ENCODE results near the gene OBSCN.

The OBSCN gene

DNA sequence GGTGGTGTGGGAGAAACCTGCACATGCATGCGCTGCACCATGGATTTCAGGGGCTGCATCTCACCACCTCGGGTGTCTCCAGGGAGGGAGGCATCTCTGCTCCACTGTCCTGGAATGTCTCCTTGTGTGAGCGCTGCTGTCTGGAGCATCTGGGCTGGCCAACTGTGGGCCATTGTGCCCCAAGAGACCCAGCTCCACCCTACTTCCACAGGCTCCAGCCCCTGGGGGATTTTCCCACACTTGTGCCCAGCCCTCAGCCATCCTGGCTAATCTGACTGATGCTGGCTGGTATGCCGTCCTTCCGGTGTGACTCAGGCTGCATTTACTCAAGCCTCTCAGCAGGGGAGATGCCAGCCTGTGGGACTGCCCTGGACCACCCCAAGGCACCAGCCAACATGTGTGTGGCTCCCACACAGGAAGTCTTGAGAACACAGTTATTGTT, 136.8 kb downstream of the OBSCN start:
- peaks cover 7% of the 10 kb centered on the region for H3K27me3 Mint-ChIP-seq (ENCODE audit: low read depth, poor library complexity)
- peaks cover 30% of the 10 kb centered on the region for H3K36me3 Mint-ChIP-seq (ENCODE audit: low read depth)
- no peak overlapping the region for H3K4me3 Mint-ChIP-seq
- peaks cover 10% of the 10 kb centered on the region for H3K4me1 Mint-ChIP-seq
- TF ChIP-seq, protein P1, sequence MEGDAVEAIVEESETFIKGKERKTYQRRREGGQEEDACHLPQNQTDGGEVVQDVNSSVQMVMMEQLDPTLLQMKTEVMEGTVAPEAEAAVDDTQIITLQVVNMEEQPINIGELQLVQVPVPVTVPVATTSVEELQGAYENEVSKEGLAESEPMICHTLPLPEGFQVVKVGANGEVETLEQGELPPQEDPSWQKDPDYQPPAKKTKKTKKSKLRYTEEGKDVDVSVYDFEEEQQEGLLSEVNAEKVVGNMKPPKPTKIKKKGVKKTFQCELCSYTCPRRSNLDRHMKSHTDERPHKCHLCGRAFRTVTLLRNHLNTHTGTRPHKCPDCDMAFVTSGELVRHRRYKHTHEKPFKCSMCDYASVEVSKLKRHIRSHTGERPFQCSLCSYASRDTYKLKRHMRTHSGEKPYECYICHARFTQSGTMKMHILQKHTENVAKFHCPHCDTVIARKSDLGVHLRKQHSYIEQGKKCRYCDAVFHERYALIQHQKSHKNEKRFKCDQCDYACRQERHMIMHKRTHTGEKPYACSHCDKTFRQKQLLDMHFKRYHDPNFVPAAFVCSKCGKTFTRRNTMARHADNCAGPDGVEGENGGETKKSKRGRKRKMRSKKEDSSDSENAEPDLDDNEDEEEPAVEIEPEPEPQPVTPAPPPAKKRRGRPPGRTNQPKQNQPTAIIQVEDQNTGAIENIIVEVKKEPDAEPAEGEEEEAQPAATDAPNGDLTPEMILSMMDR (IDR thresholded peaks at IDR 0.05), result no peak
- peak; percentile 0 for DNase-seq
- no peaks in the 10 kb centered on the region for H3K9me3 Mint-ChIP-seq
- no peak overlapping the region for H3K27ac Mint-ChIP-seq

DNA sequence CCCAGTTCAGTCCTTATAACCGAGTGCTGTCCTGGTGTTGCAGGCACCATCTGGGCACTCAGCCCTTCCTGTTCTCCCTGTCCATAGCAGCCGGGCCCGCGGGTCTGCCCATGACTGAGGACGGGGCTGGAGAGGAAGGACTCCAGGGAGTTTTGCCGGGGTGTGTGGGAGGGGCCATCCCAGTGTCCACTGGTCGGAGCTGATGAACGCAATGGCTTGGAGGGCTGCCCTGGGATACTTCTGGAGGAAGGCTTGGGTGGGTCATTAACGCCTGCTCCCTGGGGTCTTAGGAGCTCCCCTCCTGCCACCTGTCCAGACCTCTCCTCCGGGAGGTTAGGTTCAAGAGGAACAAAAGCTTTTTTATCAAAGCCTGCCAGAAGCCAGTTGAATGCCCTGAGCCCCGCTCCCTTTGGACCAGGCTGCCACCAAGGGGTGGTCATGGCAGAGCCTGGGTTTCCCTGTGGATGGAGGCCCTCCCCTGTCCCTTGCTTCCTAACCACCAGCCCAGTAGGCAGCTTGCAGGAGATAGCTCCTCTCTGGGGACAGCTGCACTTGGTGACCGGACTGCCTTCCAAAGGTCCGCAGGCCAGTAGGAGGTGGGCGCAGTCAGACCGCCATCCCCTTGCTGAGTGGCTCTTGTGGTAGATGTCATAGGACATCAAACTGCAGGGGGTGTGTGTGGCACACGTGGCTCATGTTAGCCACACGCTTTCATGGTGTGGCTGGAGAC, 137.5 kb downstream of the OBSCN start:
- DNase-seq, result peak; percentile 1
- Mint-ChIP-seq H3K4me3 (no peak overlapping the region), H3K4me1 (peaks cover 10% of the 10 kb centered on the region), H3K27ac (no peak overlapping the region), H3K36me3 (ENCODE audit: low read depth) (peaks cover 33% of the 10 kb centered on the region), H3K9me3 (no peaks in the 10 kb centered on the region), H3K27me3 (ENCODE audit: low read depth, poor library complexity) (peaks cover 8% of the 10 kb centered on the region)
- TF ChIP-seq, protein P1 (IDR thresholded peaks at IDR 0.05), result no peak

DNA sequence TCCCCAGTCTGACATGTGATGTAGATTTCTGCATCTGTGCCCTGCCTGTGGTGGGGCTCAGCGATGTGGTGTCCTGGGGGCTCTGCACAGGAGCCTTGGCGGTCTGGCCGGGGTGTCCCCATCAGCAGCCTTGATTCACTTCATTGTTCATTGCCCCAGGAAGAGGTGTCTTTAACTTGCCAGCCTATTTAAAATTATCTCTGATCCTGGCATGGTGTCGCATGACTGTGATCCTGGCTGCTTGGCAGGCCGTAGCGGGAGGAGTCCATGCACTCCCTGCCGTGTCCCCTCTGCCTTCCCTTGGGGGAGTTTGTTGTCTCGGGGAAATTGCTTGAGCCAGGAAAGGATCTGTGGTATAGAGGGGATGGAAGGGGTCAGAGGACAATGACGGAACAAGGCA, 138.9 kb downstream of the OBSCN start:
- H3K27ac Mint-ChIP-seq, result no peak overlapping the region
- TF ChIP-seq, protein P1 (IDR thresholded peaks at IDR 0.05), result no peak
- peaks cover 10% of the 10 kb centered on the region for H3K4me1 Mint-ChIP-seq
- peaks cover 10% of the 10 kb centered on the region for H3K27me3 Mint-ChIP-seq (ENCODE audit: low read depth, poor library complexity)
- H3K36me3 Mint-ChIP-seq (ENCODE audit: low read depth), result peaks cover 37% of the 10 kb centered on the region
- no peaks in the 10 kb centered on the region for H3K9me3 Mint-ChIP-seq
- H3K4me3 Mint-ChIP-seq, result no peak overlapping the region
- peak; percentile 1 for DNase-seq

DNA sequence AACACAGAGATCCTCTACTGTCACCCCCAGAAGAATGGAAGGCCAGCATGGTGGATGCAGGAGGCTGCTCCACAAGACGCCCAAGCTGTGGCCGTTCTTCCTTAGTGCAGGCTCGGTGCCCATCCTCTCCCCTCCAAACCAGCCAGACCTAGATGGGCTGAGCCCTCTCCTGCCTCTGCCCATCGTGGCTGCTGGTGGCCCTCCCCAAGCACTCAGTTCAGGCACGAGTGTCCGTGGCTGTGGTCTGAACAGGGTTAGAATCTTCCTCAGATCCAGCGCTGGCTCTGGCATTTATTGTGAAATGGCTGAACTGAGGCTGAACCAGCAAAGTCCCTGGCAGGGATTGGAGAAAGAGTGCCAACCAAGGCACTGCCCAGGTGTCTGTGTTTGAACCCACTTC, 139.3 kb downstream of the OBSCN start:
- Mint-ChIP-seq H3K36me3 (ENCODE audit: low read depth) (peaks cover 34% of the 10 kb centered on the region), H3K9me3 (no peaks in the 10 kb centered on the region), H3K27ac (no peak overlapping the region), H3K27me3 (ENCODE audit: low read depth, poor library complexity) (peaks cover 10% of the 10 kb centered on the region), H3K4me3 (no peak overlapping the region), H3K4me1 (peaks cover 10% of the 10 kb centered on the region)
- TF ChIP-seq, protein P1 (IDR thresholded peaks at IDR 0.05), result no peak
- DNase-seq, result no peak

DNA sequence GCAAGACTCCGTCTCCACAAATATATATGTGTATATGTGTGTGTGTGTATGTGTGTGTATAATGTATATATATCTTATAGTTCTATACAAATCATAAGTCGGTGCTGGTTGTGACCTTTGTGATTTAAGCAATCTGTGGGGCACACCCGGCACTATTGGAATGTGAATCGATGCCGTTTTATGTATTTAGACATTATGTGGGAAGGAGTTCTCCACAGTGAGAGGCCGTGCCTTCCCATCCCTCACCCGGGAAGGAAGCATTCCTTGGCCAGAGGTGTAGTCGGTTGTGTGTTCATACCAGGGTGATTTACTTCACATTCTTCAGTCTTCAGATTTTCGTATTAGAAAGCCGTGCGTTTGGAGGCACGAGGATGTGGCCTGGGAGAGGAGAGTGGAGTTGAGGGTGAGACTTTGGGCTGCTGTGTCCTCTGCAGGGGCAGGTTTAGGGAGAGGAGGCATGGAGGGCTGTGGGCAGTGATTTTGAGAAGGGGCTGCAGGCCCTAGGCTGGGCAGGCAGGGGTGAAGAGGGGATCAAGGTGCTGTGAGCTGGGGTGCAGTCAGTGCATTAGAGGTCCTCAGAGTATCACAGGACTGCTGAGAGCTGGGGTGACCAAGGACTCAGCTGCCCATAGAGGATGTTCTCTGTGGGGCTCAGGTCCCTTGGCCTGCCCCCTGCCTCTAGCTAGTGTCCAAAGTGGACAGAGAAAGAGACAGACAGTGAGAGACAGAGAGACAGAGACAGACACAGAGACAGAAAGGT, 141.0 kb downstream of the OBSCN start:
- peaks cover 19% of the 10 kb centered on the region for H3K36me3 Mint-ChIP-seq (ENCODE audit: low read depth)
- TF ChIP-seq, protein P1 (IDR thresholded peaks at IDR 0.05), result no peak
- peaks cover 10% of the 10 kb centered on the region for H3K4me1 Mint-ChIP-seq
- H3K9me3 Mint-ChIP-seq, result no peaks in the 10 kb centered on the region
- peak overlapping the region; percentile 36 for H3K27ac Mint-ChIP-seq
- H3K4me3 Mint-ChIP-seq, result no peak overlapping the region
- H3K27me3 Mint-ChIP-seq (ENCODE audit: low read depth, poor library complexity), result peaks cover 10% of the 10 kb centered on the region
- no peak for DNase-seq
